GM18502 (cell line): Measurements from ENCODE around the gene MZB1.
A peak's percentile ranks its signal among the peaks of the same experiment; 100 is the strongest.
"Not testable (repeated sequence)": the region's sequence is repeated elsewhere in the genome, so short reads cannot be mapped to it uniquely, and the experiment has no call there.

ENCODE experiments used
- ATAC-seq: cut with Tn5 transposase; IDR thresholded peaks from one replicate; pipeline ENCODE4 v1.9.1; 2021; ENCODE audit warnings: mild to moderate bottlenecking; ENCODE audit not compliant: unreplicated experiment, poor library complexity

MZB1 gene

DNA sequence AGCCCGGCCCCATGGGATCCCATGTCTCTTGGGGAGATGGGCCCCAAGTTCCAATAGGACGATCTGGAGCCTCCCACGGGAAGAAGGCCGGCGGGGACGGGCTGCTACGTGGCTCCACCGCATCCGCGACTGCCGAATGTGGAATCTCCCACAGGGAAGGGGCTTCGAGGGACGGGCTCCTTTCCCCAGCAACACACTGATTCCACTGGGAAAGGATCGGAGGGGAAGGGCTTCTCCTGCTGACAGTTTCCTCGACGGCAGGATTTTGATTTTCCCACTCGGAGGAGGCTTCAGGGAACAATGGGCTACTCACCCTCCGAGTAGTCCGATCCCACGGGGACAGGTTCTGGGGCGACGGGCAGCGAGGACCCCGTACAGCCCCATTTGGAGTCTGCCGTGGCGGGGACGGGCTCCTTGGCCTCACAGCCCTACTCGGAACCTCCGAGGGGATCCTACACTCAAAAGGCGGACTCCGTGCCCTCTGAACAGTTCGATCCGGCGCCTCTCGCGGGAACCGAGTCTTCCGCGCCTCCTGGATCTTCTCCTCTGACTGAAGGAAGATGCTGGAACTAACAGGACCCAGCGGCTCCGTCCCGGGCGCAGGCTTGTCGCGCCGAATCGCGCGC, 3.9 kb upstream of the MZB1 start:
- ATAC-seq = no peak

DNA sequence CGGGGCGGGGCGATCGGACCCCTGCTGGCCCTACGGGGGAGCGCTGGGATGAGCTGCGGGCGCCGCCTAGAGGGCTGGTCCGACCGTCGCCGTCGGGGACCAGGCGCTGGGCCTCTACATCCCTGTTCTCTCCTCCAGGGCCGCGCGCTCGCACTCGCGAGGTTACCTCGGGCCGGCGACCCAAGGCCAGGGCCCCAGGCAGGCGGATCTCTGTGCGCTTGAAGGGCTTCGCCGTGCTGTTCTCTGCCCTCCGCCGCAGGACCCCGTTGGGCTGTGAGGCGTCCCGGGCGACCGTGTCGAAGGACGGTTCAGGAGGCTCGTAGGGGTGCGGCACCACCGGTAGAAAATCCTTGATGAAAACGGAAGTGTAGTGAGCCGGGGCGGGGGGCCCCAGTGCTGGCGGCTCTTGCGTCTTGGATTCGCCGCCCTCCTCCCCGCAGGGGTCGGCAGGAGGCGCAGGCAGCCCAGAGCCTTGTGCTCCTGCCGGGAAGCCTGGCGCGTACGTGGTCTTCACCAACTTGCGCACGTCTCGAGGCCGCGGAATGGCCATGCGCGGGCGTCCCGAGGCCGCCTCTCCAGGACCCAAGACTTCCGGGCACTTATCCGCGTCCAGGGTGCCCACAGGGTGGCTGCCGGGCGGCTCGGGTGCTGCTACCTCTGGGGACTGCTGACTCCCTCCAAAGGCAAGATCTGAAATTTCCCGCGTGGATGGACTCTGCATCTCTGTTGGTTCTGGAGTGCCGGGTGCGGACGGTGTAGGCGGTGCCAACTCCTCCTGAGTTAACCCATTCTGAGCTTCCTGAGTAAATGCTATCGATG, 3.2 kb upstream of the MZB1 start:
- ATAC-seq = peak; percentile 56

DNA sequence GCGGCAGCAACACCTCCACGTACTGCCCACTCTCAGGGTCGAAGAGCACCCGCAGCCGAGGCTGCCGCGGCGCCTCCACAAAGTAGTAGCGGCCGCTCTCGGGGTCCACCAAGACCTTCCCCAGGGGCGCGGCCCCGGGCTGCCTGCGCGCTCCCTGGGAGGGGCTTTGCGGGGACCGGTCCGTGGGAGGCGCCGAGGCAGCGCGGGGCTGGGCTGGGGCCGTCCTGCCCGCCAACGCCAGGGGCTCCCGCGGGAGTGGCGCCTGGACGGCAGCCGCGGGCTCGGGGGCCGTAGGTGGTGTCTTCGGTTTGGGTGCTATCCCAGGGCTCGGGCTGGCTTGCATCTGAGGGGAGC, 2.6 kb upstream of the MZB1 start:
- peak; percentile 18 for ATAC-seq

DNA sequence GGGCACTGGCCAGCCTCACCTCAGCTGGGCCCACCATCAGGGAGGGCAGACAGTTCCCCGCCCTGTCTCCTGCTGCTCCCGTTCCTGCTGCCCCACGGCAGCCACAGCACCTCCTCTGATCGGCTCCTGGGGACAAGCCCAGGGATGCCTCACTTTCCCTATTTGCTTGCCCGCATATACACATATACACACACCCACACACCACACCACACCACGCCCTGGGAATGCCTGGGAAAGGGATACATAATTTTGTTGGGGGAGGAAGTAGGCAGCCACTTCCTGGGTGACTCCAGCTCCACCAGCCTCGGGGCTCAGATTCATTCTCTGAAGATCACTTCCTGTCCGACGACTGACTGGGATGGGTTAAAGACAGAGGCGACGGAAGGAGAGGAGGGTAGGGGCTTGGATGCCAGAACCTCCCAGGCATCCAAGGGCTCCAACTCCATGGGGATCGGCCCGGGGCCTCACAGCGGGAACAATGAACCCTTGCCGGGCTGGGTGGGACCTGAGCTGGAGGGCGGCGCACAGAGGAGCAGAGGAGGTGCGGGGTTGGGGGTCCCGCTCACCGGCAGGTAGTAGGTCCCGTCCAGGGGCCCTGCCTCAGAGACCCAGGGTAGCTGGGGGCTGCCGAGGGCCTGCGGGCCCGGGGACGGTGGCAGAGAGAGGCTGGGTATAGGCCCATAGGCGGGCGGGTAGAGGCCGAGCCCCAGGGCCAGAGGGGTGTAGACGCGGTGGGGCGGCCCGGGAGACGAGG, 2.0 kb upstream of the MZB1 start:
- peak; percentile 1 for ATAC-seq

DNA sequence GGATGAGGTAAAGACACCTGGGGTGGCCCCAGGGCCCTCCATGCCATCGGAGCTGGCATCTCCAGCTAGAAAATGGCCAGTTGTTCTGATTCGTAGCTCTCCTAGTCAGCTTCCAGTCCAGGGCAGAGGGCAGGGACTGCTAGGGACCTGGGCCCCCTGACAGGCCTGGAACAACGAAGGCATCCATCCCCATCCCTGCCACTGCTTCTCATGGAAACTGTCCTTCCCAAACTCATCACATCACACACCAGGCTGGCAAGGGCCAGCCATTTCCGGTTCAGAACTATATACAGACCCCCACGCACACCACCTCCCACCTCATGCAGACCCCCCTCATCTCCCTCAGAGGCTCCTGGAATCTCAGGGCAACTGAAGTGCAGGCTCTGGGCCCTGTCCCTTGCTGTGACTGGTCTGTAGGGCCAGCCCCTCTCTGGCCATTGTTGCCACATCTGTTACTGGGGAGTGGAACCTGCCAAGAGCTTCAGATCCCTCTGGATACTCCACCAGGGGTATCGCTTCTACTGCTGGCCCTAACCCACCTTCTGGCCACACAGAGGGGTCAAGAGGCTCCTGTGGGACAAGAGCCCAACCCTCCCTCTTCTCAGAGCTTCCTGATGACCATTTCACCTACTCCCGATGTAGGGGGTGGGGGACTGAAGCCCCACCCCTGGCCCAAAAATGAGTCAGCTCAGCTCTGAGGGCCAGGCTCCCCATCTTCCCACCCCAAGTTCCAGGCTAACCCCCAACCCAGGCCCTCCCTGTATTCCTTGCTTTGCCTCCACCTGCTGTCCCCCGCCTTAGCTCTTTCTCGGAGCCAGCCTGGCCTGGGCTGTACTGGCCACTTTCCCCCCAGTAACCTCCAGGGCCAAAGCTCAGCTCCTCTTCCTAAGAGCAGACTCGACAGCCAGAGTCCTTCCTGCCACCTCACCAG, 1.2 kb upstream of the MZB1 start:
- no peak for ATAC-seq

DNA sequence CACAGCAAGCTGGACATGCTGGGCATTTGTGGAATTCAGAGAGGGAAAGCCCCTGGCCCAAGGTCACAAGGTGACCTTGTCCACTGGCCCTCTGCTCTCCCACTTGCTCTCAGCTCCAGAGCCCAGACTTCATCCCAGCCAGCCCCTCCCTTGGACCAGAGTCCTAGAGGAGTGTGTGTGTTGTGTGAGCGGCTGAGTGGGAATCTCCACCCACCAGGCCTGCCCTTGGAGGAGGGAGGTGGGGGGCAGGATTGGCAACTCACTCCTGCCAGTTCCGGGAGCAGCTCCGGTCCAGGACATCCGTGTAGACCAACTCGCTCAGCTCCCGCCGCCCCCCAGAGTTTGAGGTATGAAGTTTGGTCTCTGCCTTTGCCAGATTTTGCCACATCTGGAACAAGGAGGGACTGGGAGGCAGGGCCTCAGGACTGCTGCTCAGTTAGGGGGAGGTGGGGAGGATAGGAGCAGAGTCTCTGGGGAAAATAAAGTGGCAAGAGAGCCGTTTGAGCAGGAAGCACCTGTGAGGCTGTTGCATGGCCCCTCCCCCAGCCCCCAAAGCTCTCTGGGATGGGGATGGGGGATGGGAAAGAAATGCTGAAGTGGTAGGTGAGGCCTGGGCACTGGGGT, 1.4 kb downstream of the MZB1 start:
- no peak for ATAC-seq

DNA sequence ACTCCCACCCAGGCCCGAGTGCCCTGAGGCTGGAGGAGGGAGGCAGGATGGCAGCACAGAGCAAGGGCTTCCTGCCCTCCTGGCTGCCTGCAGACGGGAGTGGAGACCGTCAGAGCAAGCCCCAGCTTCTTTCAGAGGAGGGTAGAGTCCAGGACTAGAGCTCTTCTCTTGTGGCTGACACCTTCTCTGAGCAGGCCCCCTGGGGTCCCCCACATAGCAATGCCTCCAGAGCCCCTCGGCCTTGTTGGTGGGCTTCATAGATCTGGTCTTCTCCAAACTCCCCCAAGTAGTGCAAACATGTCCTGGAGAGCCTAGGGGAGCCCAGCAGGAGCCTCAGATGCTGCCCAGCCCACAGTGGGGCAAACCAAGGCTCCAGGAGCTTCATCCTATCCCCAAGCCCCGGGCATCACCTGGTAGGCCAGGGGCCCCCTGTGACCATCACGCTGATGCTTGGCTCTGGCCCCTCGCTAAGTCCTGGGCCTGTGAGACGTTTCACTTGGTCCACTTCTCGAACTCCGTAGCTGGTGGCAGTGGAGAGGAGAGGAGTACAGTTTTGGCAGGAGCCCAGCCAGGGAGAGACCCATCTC, 2.0 kb downstream of the MZB1 start:
- no peak for ATAC-seq

DNA sequence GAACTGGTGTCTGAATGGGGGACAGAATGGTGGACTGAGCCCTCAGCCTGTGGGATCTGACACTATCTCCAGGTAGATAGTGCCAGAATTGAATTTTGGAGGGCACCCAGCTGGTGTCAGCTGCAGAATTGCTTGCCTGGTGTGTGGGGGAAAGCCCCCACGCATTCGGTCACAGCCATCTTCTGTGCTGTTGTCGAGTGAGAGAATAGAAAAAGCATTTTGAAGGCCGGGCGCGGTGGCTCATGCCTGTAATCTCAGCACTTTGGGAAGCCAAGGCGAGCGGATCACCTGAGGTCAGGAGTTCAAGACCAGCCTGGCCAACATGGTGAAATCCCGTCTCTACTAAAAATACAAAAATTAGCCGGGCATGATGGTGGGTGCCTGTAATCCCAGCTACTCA, 2.8 kb downstream of the MZB1 start:
- ATAC-seq = not testable (repeated sequence)

DNA sequence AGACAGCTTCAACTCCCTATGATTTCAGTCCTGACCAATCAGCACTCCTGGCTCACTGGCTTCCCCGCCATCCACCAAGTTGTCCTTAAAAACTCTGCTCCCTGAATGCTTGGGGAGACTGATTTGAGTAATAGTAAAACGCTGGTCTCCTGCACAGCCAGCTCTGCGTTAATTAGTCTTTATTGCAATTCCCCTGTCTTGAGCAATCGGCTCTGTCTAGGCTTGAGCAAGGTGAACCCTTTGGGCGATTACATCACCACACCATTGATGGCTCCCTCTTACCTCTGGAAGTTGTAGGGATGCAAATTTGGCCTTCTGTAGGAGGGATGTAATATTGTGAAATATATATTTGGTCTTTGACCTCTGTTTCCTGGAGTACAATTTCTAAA, 3.7 kb downstream of the MZB1 start:
- ATAC-seq = no peak

DNA sequence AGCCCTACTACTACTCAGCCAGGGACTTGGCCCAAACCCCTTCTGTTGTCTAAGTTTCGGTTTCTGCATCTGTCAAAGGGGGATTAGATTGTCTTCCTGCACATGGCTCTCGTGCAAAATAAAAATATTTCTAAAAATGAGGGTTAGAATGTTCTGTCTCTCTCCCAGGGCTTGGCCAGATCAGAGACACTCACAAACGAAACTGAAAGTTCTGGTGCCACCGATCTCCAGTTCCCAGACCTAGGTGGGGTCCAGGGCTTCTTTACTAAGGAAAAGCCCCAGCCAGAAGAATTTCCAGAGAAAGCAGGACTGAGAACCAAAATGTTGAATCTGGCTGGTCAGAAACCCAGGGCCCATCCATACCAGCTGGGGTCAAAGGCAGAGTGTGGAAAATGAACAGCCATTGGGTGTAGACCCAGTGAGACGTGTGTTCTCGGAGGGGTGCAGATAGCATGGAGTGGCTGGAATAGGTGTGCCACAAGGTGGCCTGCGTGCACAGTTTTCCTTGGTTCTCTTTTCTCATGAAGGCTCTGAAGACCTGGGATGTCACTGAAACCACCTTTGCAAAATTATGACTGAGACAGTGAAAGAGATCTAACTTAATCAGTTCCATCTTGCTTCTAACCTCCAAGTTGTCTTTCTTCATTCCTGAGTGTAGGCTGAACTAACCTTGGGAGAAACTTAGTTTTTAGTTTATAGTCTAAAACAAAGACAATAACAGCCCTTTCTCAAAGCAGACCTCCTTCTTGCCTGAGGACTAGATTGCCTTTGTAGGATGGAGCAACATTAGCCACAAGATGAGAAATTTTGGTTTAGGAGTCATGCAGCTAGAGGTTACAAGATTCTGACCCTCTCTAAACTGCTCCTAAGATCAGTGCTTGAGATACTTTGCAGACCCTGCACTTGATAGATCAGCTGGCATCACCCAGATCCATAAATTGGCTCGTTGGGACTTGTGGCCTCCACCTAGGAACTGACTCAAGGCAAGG, 4.4 kb downstream of the MZB1 start:
- ATAC-seq = no peak

DNA sequence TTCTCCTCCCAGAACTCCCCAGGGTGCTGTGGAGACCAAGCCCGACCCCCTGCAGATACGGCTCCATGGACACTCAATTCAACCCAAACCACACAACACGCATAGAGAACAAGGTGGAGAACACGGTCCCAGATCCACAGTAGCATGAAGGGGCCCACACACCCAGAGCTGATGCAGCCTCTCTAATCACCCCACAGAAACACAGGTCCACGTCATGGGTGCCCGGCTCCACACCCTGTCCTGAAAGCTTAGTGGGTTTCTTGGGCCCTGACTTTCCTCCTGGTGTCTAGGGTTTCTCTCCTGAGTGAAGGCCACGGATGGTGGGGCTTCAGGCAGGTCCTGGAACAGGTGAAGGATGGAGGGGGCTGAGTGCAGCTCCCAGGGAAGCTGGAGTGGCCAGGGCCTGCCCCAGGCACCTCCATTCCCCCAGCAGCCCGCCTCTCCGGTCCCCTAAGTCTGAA, 5.1 kb downstream of the MZB1 start:
- no peak for ATAC-seq

DNA sequence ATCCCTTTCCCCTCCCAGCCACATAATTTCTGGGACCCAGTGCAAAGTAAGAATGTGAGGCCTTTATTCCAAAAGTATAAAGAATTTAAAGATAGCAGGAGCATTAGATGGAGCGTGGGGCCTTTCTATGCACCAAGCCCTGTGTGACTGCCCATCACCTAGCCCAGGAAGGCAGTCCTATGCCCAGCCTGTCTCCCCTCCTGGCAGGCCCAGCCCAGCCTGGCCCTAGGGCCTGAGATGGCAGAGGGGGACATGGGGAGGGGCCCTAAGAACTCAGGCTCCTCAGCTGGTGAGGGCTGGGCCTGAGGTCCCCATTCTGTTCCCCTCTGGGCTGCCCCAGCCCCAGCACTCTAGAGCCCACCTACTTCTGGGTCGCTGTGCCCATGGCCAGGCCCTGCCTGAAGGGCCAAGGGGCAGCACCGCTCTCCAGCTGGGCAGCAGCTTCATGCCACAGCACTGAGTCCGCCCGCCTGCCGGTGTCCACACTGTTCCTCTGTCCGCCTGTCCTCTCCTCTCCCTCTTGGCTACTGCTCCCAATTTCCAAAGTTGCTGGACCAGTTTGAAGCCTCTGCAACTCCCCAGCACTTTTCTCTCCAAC, 5.6 kb downstream of the MZB1 start:
- ATAC-seq = no peak

DNA sequence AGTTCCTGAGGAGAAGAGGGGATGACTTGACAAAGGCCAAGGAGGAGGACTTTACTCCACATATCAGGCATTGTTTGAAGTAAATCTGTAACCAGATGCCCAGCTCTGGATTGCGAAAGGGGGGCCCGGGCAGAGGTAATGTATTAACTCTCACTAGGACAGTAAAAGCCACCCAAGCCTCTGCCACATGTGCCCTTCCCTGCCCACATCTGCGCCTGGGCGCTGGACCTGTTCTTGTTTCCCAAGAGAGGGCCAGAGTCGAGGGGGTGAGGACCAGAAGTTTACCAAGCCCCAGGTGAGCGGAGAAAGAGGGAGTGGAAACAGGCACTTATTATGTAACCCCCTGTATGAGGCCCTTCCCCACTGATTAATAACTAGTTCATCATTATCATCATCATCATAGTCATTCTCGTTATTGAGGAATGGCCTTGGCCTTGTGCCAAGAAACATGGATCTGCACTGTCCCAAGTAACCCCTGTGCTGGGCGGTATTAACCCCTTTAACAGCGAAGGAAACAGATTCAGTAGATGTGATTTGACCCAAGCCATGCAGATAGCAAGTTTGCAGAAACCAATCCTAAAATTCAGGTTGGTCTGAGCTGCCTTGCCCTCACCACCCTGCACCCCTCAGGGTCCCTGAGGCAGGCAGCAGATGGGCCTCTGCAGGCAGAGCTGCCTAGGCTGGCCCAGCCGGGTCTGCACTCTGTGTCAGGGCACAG, 6.3 kb downstream of the MZB1 start, which contains the start of gene SLC23A1:
Gene SLC23A1 (minus strand): TSS at position 23 of the 718 bp plus-strand sequence. CDS start 44 bp downstream, outside the sequence.
- no peak for ATAC-seq

DNA sequence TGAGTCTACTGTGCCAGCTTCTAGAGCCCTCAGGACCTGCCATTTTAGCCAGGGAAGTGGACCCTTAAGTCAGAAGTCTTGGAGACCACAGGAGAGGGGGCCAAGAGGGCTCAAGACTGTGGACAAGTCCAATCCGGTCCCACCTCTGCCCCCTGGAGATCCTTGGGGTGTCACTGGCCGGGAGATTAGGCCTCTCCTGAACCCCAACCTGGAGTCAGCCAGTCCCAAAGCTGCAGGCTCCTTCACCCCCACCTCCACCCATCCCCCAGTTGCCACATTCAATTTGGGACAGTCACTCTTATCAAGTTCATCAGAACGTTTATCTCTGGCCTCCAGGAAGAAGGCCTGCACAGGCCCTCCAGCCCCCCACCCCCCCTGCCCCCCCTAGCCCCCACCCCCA, 6.9 kb downstream of the MZB1 start:
- ATAC-seq = no peak

DNA sequence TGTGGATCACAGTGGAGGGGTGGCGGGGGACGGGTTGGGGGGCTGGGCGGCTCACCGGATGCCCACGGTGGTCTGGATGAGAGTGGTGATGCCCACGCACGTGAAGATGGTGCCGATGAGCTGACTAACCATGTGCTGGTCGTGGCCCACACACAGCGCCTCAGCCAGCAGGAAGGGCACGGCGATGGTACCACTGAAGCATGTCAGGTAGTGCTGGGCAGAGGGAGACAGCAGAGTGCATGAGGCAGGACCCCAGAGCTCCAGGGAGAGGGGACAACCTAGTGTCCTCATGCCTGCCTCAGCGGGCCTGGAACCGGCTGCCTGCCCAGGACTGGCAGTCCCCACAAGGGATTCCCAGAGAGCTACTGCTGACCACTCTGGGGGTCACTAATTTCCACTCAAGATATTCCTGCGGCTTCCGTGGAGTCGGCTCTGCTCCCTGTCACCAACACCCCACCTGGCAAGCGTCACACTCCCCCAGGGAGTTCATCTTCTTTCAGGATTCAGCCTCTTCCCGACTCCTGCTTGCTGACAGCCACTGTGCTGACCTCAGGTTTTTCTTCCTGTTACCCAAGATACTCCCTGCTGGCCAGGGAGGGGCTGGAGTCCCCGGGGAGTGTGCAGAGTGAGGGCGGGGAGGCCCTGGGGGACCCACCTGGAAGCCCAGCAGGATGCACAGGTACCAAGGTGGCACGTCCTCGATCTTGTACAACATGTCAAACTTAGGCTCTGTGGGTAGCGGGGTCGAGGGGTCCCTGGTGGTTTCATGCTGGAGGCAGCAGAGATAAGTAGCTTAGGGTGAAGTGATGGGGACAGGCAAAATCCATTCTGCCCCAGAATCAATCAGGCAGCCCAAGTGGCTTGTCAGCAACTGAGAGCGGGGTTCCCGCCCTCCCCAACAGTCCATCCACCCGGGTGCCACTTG, 7.6 kb downstream of the MZB1 start:
- ATAC-seq = no peak
